NT2/D1 (cell line): ENCODE measurements around the gene SAMD13.

ENCODE experiments used
- DNase-seq: peaks from one replicate; pipeline ENCODE4 v3.0.0-alpha.2; 2011; ENCODE audit warnings: low read depth, low spot score
- H3K27me3 ChIP-seq: 2 replicates; pipeline ENCODE4 v1.6.0; 2011; ENCODE audit warnings: mild to moderate bottlenecking; ENCODE audit not compliant: insufficient read length, insufficient read depth
- H3K36me3 ChIP-seq: 2 replicates; pipeline ENCODE4 v1.6.1; 2011; ENCODE audit warnings: mild to moderate bottlenecking, low read length, mixed read lengths; ENCODE audit not compliant: insufficient read depth, insufficient read length
- H3K4me1 ChIP-seq: 2 replicates; pipeline ENCODE4 v1.5.1; 2011; ENCODE audit not compliant: insufficient read depth, insufficient read length
- H3K4me3 ChIP-seq: 2 replicates; pipeline ENCODE4 v1.5.1; 2011; ENCODE audit warnings: low read depth; ENCODE audit not compliant: insufficient read length
- H3K9ac ChIP-seq: 2 replicates; pipeline ENCODE4 v1.6.0; 2011; ENCODE audit warnings: low read depth; ENCODE audit not compliant: insufficient read length
- H3K9me3 ChIP-seq: 2 replicates; pipeline ENCODE4 v1.5.1; 2011; ENCODE audit warnings: mild to moderate bottlenecking, low read length; ENCODE audit not compliant: insufficient read depth
- SUZ12 ChIP-seq: IDR thresholded peaks from 2 replicates; pipeline ENCODE4 v1.6.1; 2011; ENCODE audit not compliant: insufficient read length, insufficient read depth; ENCODE audit errors: extremely low read depth
- YY1 ChIP-seq: IDR thresholded peaks from 2 replicates; pipeline ENCODE4 v1.6.1; 2011; ENCODE audit not compliant: insufficient read length, insufficient read depth
- ZNF274 ChIP-seq: IDR thresholded peaks from 2 replicates; pipeline ENCODE4 v1.6.1; 2011; ENCODE audit warnings: mild to moderate bottlenecking, low read depth, low read length

Gene SAMD13

DNA sequence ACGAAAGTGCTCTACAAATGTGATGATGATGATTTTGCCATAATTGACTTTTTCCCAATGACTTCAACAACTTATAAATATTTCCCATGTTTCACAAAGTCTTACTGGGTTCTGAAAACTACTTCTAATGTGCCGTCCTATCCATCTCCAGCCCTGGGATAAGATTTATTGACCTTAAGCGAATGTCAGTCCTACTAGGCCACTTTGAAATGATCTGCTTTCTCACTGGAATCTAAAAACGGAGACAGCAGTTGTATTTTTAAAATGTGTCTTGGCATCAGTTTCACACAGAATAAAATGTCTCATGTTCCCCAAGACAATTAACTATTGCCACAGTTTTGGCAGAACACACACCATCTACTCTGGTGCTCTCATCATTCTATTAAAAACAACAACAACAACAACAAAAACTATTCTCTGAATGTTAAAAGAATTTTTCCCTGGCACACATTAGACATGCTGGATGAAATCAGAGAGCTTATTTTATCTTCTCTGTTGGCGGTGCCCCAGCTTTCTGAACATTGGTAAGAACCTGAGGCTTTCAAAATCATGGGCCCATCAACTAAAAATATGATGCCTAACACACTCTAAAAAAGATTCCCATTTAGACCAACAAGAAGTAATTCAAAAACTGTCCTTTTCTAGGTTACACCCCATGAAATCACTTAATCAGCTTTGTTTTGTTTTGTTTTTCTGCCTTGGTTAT lies 73.6 kb downstream of the SAMD13 start:
- no peak for DNase-seq
- Histone ChIP-seq H3K36me3 (no peaks in the 10 kb centered on the region), H3K4me3 (no peak overlapping the region), H3K9ac (no peak overlapping the region), H3K9me3 (no peaks in the 10 kb centered on the region), H3K27me3 (no peaks in the 10 kb centered on the region), H3K4me1 (no peaks in the 10 kb centered on the region)
- no peak for TF ChIP-seq YY1

DNA sequence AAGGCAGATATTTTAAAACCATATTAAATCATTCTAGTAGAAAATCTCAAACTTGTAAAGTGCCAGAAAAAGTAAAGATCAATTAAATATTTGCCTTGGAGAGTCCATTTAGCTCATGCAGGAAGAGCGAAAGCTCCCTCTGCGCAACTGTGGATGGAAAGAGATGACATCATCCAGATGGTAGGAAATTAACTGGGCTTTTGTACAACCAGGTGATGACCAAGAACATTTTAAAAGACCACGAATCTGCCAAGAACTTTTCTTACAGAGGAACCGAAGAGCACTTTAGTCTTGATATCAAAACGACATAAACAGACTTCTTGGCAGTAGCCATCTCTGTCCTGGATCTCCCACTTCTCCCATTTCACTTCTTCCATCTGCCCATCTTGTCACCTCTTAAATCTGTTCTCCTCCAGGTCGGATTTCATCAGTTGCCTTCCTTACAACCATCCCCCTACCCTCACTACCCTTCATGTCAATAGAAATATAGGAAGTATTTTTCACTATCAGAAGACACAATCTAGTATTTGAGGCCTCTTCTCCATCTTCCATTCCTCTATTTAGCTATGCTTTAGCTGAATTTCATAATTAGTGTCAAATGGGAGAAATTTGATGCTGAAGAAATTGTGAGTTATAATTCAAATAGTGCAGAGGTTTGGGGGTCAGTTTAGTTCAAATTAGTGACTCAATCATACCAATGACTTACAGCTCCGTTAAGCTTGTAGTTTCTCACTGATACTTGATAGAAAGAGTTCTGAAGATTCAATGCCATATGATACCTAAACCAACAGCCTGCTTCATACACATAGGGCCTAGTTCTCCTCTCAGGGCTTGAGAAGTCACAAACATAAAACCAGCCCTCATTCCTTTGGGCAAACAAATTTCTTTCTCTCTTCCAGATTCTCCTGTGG lies 74.7 kb downstream of the SAMD13 start:
- H3K4me1 ChIP-seq, result no peaks in the 10 kb centered on the region
- H3K4me3 ChIP-seq, result no peak overlapping the region
- no peaks in the 10 kb centered on the region for H3K27me3 ChIP-seq
- H3K9ac ChIP-seq, result no peak overlapping the region
- no peaks in the 10 kb centered on the region for H3K36me3 ChIP-seq
- no peaks in the 10 kb centered on the region for H3K9me3 ChIP-seq
- no peak for DNase-seq
- TF ChIP-seq SUZ12 (no peak), ZNF274 (no peak), YY1 (no peak)

DNA sequence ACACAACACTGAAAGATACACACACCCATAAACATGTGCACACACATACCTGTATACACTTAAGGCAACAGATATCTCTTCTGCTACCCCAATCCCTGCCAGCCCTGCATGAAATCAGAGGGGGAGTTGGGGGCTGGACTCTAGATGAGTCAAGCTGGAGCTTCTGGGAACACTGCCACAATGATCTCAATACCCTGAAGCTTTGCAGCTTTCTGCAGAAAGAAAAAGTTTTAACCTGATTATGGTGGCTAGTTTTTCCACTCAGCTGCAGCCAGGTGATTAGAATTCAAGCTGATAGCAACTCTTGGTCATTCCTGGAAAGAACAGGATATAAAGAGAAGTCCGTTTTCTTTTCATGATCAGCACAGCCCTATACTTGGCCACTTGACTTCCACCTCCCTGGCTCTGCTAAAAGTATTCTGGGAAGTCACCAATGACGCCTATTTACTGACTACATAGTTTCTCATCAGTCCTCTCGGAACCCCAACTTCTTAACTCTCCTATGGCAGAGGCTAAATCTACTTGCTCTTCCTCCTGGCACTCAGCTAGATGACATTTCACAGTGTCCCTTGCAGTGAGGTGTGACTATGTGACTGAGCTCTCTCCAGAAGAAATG lies 76.1 kb downstream of the SAMD13 start:
- Histone ChIP-seq H3K27me3 (no peaks in the 10 kb centered on the region), H3K9ac (no peak overlapping the region), H3K4me3 (no peak overlapping the region), H3K4me1 (no peaks in the 10 kb centered on the region), H3K9me3 (no peaks in the 10 kb centered on the region), H3K36me3 (no peaks in the 10 kb centered on the region)
- no peak for TF ChIP-seq ZNF274
- no peak for TF ChIP-seq YY1
- TF ChIP-seq SUZ12, result no peak
- DNase-seq, result no peak

DNA sequence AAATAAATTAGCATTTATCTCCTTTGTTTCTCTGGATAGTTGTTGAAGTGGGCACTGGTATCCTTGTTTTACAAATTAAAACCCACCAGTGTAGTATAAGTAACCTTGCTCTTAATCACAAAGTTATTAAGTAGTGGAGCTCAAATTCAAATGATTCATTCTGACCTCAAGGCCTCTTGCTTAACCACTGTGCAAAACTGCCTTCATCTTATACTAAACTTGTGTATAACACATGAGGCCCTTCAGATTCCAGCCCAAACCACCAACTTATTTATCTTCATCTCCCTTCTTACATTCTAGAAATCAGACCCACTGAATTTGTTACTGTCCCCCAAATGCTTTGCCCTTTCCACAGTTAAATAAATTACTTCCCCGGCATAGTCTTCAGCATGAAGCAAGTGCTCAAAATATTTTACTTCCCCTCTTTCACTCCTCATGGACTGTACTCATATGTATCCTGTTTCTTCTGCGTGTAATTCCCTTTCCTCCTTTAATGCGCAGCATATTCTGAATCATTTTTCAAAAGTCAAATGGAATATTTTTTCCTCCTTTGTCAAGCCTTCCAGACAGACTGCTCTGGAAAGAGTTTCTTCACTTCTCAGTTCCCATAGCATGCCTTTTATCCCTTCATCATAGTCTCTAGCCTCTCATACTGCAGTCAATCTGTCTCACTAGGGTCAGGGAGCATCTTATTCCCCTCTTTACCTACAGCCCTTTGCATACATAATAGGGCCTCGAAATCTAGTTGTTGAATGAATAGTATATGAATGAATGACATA lies 77.8 kb downstream of the SAMD13 start:
- Histone ChIP-seq H3K36me3 (no peaks in the 10 kb centered on the region), H3K27me3 (no peaks in the 10 kb centered on the region), H3K9me3 (no peaks in the 10 kb centered on the region), H3K4me1 (no peaks in the 10 kb centered on the region), H3K4me3 (no peak overlapping the region), H3K9ac (no peak overlapping the region)
- TF ChIP-seq SUZ12, result no peak
- no peak for TF ChIP-seq ZNF274
- no peak for DNase-seq

DNA sequence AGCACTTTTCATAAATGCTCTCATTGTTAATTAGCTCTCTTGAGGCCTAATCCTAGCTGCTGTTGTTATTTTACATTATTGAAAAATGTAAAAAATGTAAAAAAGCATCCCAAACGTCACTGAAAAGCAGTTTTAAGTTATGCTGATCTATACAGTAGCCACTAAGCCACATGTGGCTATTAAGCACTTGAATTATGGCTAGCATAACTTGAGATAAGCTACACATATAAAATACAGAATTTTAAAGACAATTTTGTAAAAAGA lies 78.3 kb downstream of the SAMD13 start:
- TF ChIP-seq YY1, result no peak
- TF ChIP-seq ZNF274, result no peak
- H3K9me3 ChIP-seq, result no peaks in the 10 kb centered on the region
- H3K4me1 ChIP-seq, result no peaks in the 10 kb centered on the region
- no peak overlapping the region for H3K4me3 ChIP-seq
- H3K9ac ChIP-seq, result no peak overlapping the region
- no peak for DNase-seq
- H3K36me3 ChIP-seq, result no peaks in the 10 kb centered on the region
- no peaks in the 10 kb centered on the region for H3K27me3 ChIP-seq

DNA sequence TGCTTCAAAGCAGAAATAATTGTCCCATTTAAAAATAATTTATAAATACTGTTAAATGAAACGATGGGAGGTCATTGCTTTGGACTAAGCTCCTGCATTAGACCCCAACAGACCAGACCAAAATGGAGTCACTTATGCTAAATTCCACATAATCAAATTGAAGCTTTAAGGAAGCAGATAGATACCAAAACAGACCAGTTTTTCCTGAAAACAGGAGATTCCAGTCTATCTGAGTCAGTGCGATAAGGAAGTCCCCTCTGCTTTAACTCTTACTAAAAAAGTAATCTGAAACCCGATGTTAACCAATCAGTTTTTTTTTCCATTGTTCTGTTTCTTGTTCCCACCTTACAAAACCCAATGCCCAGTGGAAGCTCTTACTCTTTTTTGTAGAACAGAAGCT lies 80.6 kb downstream of the SAMD13 start:
- Histone ChIP-seq H3K9ac (no peak overlapping the region), H3K4me3 (no peak overlapping the region), H3K4me1 (no peaks in the 10 kb centered on the region), H3K9me3 (no peaks in the 10 kb centered on the region), H3K27me3 (no peaks in the 10 kb centered on the region), H3K36me3 (no peaks in the 10 kb centered on the region)
- TF ChIP-seq SUZ12, result no peak
- TF ChIP-seq ZNF274, result no peak
- TF ChIP-seq YY1, result no peak
- DNase-seq, result no peak

DNA sequence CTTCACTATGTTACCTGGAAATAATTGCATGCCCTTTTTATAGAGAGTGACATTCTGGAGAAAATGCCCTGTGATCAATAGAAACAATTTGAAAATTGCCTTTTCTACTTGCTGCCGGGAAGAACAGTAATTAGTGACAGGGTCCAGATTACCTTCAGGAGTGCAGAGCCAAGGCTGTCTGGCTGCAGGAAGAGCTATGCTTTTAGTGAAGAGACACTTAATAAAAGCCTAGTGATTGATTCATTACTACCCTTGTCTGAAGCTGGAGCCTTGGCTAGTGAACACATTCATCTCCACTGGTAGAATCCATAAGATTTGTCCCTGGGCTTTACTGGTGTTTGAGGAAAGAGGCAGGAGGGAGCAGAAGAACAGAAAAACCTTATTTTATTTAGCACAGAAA lies 83.8 kb downstream of the SAMD13 start:
- no peaks in the 10 kb centered on the region for H3K4me1 ChIP-seq
- H3K27me3 ChIP-seq, result no peaks in the 10 kb centered on the region
- H3K9me3 ChIP-seq, result no peaks in the 10 kb centered on the region
- no peak overlapping the region for H3K9ac ChIP-seq
- no peaks in the 10 kb centered on the region for H3K36me3 ChIP-seq
- TF ChIP-seq YY1, result no peak
- TF ChIP-seq SUZ12, result no peak
- no peak for TF ChIP-seq ZNF274
- DNase-seq, result no peak
- no peak overlapping the region for H3K4me3 ChIP-seq
